GM12801 (cell line): ENCODE data around the gene MAN1A1.

Experiments
- CTCF ChIP-seq: IDR thresholded peaks from one replicate; pipeline ENCODE4 v1.5.1; 2011; ENCODE audit warnings: control low read depth; ENCODE audit not compliant: insufficient read length; ENCODE audit errors: extremely low read depth

Gene MAN1A1

GRCh38 chr6:119368921-119369320 lies 19.4 kb upstream of the MAN1A1 start:
- no peak for TF ChIP-seq CTCF

GRCh38 chr6:119361209-119361608 lies 11.6 kb upstream of the MAN1A1 start:
- TF ChIP-seq CTCF, result no peak

GRCh38 chr6:119360262-119360915 lies 10.8 kb upstream of the MAN1A1 start:
- no peak for TF ChIP-seq CTCF

- TF ChIP-seq CTCF, result no peak
Measured at GRCh38 chr6:119355890-119356289, 6.3 kb upstream of the MAN1A1 start.

- no peak for TF ChIP-seq CTCF
Measured at GRCh38 chr6:119355157-119355556, 5.6 kb upstream of the MAN1A1 start.

GRCh38 chr6:119353696-119354095 lies 4.1 kb upstream of the MAN1A1 start:
- no peak for TF ChIP-seq CTCF

- no peak for TF ChIP-seq CTCF
Measured at GRCh38 chr6:119352001-119352400, 2.4 kb upstream of the MAN1A1 start.
